H1 (cell line): ENCODE measurements around the gene SCARB1. TPM values are rescaled to one million over a fixed set of nuclear protein-coding genes. Genes with fewer than 3 reads are reported as not detected.

Experiments used
- CTCF ChIA-PET: fragments of 300-600 bp; sonication (Branson Sonifier 250); formaldehyde crosslinking; loops from one replicate; lab custom pipeline; 2021; ENCODE audit not compliant: partially characterized antibody; lab: Charles Lee
- POLR2A ChIA-PET: fragments of 300-600 bp; sonication (Branson Sonifier 250); formaldehyde crosslinking; loops from one replicate; lab custom pipeline; 2021; ENCODE audit warnings: inconsistent platforms; ENCODE audit not compliant: partially characterized antibody; lab: Charles Lee
- DNase-seq, 2 experiments: peaks; one replicate each; pipeline versions ENCODE4 v3.0.0 to v3.0.0-alpha.2; 2010 to 2022; ENCODE audit warnings: low spot score in 2 of 2, low read depth in 1 of 2, mixed read lengths in 1 of 2
- FAIRE-seq: peaks from 2 replicates; lab custom pipeline; 2011; peaks lifted over from hg19 to GRCh38; lab: Jason Lieb, UNC
- H2AFZ ChIP-seq: 2 replicates; pipeline ENCODE4 v1.8.1; 2012; ENCODE audit warnings: low read length, inconsistent platforms
- H2AK5ac ChIP-seq: 2 replicates; pipeline ENCODE4 v1.6.1; 2013; ENCODE audit warnings: low read depth, low read length
- H2BK120ac ChIP-seq: replicated peaks from 2 replicates; pipeline ENCODE3; 2013; ENCODE audit warnings: low read depth, low read length, inconsistent platforms
- H2BK12ac ChIP-seq: 2 replicates; pipeline ENCODE4 v1.6.1; 2013; ENCODE audit warnings: low read depth, low read length
- H2BK15ac ChIP-seq: 2 replicates; pipeline ENCODE4 v1.6.1; 2013; ENCODE audit warnings: low read length
- H2BK20ac ChIP-seq: 2 replicates; pipeline ENCODE4 v1.6.1; 2013; ENCODE audit warnings: low read length
- H2BK5ac ChIP-seq: 2 replicates; pipeline ENCODE4 v1.6.1; 2013; ENCODE audit warnings: low read depth, low read length
- H3K14ac ChIP-seq: 2 replicates; pipeline ENCODE4 v1.6.1; 2013; ENCODE audit warnings: inconsistent platforms; ENCODE audit not compliant: insufficient read length
- H3K18ac ChIP-seq: 2 replicates; pipeline ENCODE4 v1.6.1; 2013; ENCODE audit warnings: low read length; ENCODE audit errors: extremely low read depth
- H3K23ac ChIP-seq: 2 replicates; pipeline ENCODE4 v1.6.1; 2013; ENCODE audit warnings: inconsistent platforms; ENCODE audit not compliant: insufficient read length
- H3K23me2 ChIP-seq: 2 replicates; pipeline ENCODE4 v1.6.1; 2013; ENCODE audit warnings: low read depth, low read length
- H3K27ac ChIP-seq: 2 replicates; pipeline ENCODE4 v1.6.1; 2011; ENCODE audit warnings: low read depth, low read length, inconsistent platforms
- H3K27me3 ChIP-seq, 4 experiments: replicated peaks in 1 of 4; 1 replicate in 1 of 4; 2 replicates in 3 of 4; pipeline versions ENCODE4 v1.6.1 to v1.8.1; 2011 to 2013; ENCODE audit warnings: low read length in 3 of 4, mild to moderate bottlenecking in 3 of 4, inconsistent platforms in 2 of 4, mixed read lengths in 2 of 4, moderate library complexity in 1 of 4; ENCODE audit not compliant: control insufficient read depth in 3 of 4, insufficient read depth in 3 of 4; ENCODE audit errors: extremely low read depth in 1 of 4
- H3K36me3 ChIP-seq, 4 experiments: 2 replicates each; pipeline versions ENCODE4 v1.6.1 to v1.8.1; 2011 to 2013; ENCODE audit warnings: mild to moderate bottlenecking in 4 of 4, low read length in 3 of 4, moderate library complexity in 2 of 4, control low read depth in 1 of 4, inconsistent platforms in 1 of 4; ENCODE audit not compliant: insufficient read depth in 4 of 4, control insufficient read depth in 2 of 4
- H3K4ac ChIP-seq: replicated peaks from 2 replicates; pipeline ENCODE3; 2013; ENCODE audit warnings: low read length, low read depth, mixed read lengths, inconsistent platforms; ENCODE audit not compliant: insufficient read length
- H3K4me1 ChIP-seq, 4 experiments: replicated peaks in 1 of 4; 1 replicate in 1 of 4; 2 replicates in 3 of 4; pipeline versions ENCODE4 v1.6.1 to v1.8.1; 2011 to 2013; ENCODE audit warnings: low read length in 3 of 4, inconsistent platforms in 2 of 4, mixed read lengths in 1 of 4; ENCODE audit not compliant: insufficient read depth in 4 of 4, control insufficient read depth in 3 of 4
- H3K4me2 ChIP-seq, 2 experiments: 2 replicates each; pipeline versions ENCODE4 v1.6.1 to v1.8.1; 2011 to 2013; ENCODE audit warnings: low read depth in 2 of 2, low read length in 2 of 2, control low read depth in 1 of 2, inconsistent platforms in 1 of 2, mild to moderate bottlenecking in 1 of 2; ENCODE audit not compliant: insufficient read depth in 1 of 2
- H3K4me3 ChIP-seq, 4 experiments: fragments of 200-600, 300-600 bp in 1 of 4; sonication (generic), shearing (Covaris generic), sonication (Bioruptor Twin) in 1 of 4; 2 replicates each; pipeline versions ENCODE4 v1.5.1 to v1.8.1; 2011 to 2016; ENCODE audit warnings: low read length in 4 of 4, low read depth in 3 of 4, control low read depth in 2 of 4, inconsistent platforms in 2 of 4, mild to moderate bottlenecking in 2 of 4, mixed read lengths in 1 of 4, moderate library complexity in 1 of 4; ENCODE audit not compliant: insufficient read depth in 2 of 4; ENCODE audit errors: extremely low read depth in 1 of 4
- H3K56ac ChIP-seq: replicated peaks from 2 replicates; pipeline ENCODE3; 2013; ENCODE audit warnings: low read depth, mild to moderate bottlenecking, mixed read lengths, low read length, inconsistent platforms; ENCODE audit not compliant: insufficient read length
- H3K79me1 ChIP-seq: 2 replicates; pipeline ENCODE4 v1.6.1; 2013; ENCODE audit warnings: low read depth, low read length, control low read depth
- H3K79me2 ChIP-seq, 2 experiments: 2 replicates each; pipeline versions ENCODE4 v1.6.1 to v1.8.1; 2012 to 2013; ENCODE audit warnings: low read length in 2 of 2, mild to moderate bottlenecking in 2 of 2, inconsistent platforms in 1 of 2; ENCODE audit not compliant: insufficient read depth in 2 of 2, control insufficient read depth in 1 of 2
- H3K9ac ChIP-seq, 4 experiments: replicated peaks in 1 of 4; 1 replicate in 1 of 4; 2 replicates in 3 of 4; pipeline versions ENCODE4 v1.6.1 to v1.8.1; 2011 to 2013; ENCODE audit warnings: low read depth in 3 of 4, low read length in 3 of 4, control low read depth in 2 of 4, mild to moderate bottlenecking in 2 of 4, moderate library complexity in 2 of 4, inconsistent platforms in 1 of 4; ENCODE audit errors: extremely low read depth in 1 of 4
- H3K9me3 ChIP-seq, 2 experiments: 2 replicates each; pipeline versions ENCODE4 v1.6.1 to v1.8.1; 2012 to 2013; ENCODE audit warnings: mild to moderate bottlenecking in 2 of 2, moderate library complexity in 2 of 2, control low read depth in 1 of 2, inconsistent platforms in 1 of 2, low read depth in 1 of 2, low read length in 1 of 2, mixed read lengths in 1 of 2; ENCODE audit not compliant: insufficient read depth in 2 of 2
- H4K20me1 ChIP-seq, 2 experiments: replicated peaks in 1 of 2; 2 replicates each; pipeline versions ENCODE3 to v1.8.1; 2011 to 2013; ENCODE audit warnings: inconsistent platforms in 2 of 2, low read length in 2 of 2, mild to moderate bottlenecking in 1 of 2; ENCODE audit not compliant: insufficient read depth in 2 of 2, control insufficient read depth in 1 of 2
- H4K5ac ChIP-seq: 2 replicates; pipeline ENCODE4 v1.6.1; 2013; ENCODE audit warnings: low read length, low read depth, mixed read lengths, inconsistent platforms; ENCODE audit not compliant: insufficient read length
- H4K8ac ChIP-seq: 2 replicates; pipeline ENCODE4 v1.8.0; 2013; ENCODE audit warnings: mild to moderate bottlenecking, moderate library complexity, low read length, inconsistent platforms; ENCODE audit not compliant: insufficient read depth; ENCODE audit errors: extremely low read depth
- H4K91ac ChIP-seq: replicated peaks from 2 replicates; pipeline ENCODE3; 2013; ENCODE audit warnings: low read length, mixed read lengths, inconsistent platforms; ENCODE audit not compliant: insufficient read length
- ATF2 ChIP-seq: IDR thresholded peaks from 2 replicates; pipeline ENCODE4 v1.6.1; 2012; ENCODE audit warnings: low read length, inconsistent platforms
- CBX8 ChIP-seq: fragments of 300-800, 300-1000 bp; sonication (generic); IDR thresholded peaks from 2 replicates; pipeline ENCODE4 v1.7.1; 2016; ENCODE audit warnings: low read depth, low read length, borderline replicate concordance
- EP300 ChIP-seq, 2 experiments: IDR thresholded peaks; 1 replicate in 1 of 2; 2 replicates in 1 of 2; pipeline ENCODE4 v1.6.1; 2011 to 2012; ENCODE audit warnings: low read depth in 2 of 2, low read length in 2 of 2, mild to moderate bottlenecking in 2 of 2, borderline replicate concordance in 1 of 2, inconsistent platforms in 1 of 2, moderate library complexity in 1 of 2
- NANOG ChIP-seq: IDR thresholded peaks from 2 replicates; pipeline ENCODE4 v1.6.1; 2011; ENCODE audit warnings: low read length, low read depth, mild to moderate bottlenecking, inconsistent platforms; ENCODE audit not compliant: insufficient read depth, poor library complexity, severe bottlenecking
- WGBS, 2 experiments: shearing (Covaris generic) in 1 of 2; methylation state at CpG; one replicate each; pipeline versions ENCODE4 v1.1.6 to v1.1.7; 2013 to 2015; ENCODE audit warnings: low lambda C conversion rate in 2 of 2, mixed read lengths in 2 of 2, inconsistent platforms in 1 of 2, low coverage in 1 of 2, missing lambda C conversion rate in 1 of 2; ENCODE audit not compliant: insufficient replicate concordance in 2 of 2, insufficient coverage in 1 of 2, insufficient read length in 1 of 2; ENCODE audit errors: extremely low coverage in 1 of 2, missing lambda C conversion rate in 1 of 2; 5-methylcytosine and 5-hydroxymethylcytosine counted together
- polyA plus RNA-seq, 7 experiments: library from polyadenylated mRNA; depleted of rRNA in 3 of 7; stranded (reverse) in 5 of 7; unstranded in 2 of 7; fragments of >200 nt in 5 of 7; fragments of 200-250 nt in 2 of 7; gene quantifications; 1 replicate in 5 of 7; 2 replicates in 1 of 7; 4 replicates in 1 of 7; pipeline versions ENCODE4 v1.2.1 to v1.2.3, GENCODE V29; 2011 to 2013; ENCODE audit warnings: missing spikeins in 2 of 7, mixed read lengths in 2 of 7
- total RNA-seq: library from RNA; stranded (reverse); fragmentation: NEBNext Ultra II Directional; extraction: Animal tissue kit (Norgen Biotek cat#: 25700); gene quantifications from 2 replicates; pipeline ENCODE4 v1.2.1, GENCODE V29; 2021

SCARB1 gene
- total and polyA plus RNA-seq, 2 of the 8 experiments (the other 6 are each of a cell fraction or from before 2014, with no cell fraction given): 45.3 to 57.1 TPM

GRCh38 chr12:124848621-124849380 is 14.9 kb downstream of the SCARB1 start:
- WGBS, 2 experiments: 93% methylated on average over 17 of the region's 17 CpGs; no CpG with 5 or more reads in 1 of the 2 experiments
- DNase-seq (no peak), FAIRE-seq (no peak)
- Histone ChIP-seq H2BK120ac (no peak overlapping the region), H3K9ac (no peak overlapping the region), H3K79me2 (peaks cover 0 to 8% of the 10 kb centered on the region in 2 experiments; a peak in 2 of 4 replicates), H3K18ac (no peak overlapping the region), H2AK5ac (no peak overlapping the region), H3K27ac (no peak overlapping the region), H3K36me3 (no peaks in the 10 kb centered on the region), H3K56ac (no peak overlapping the region)
- no peak for TF ChIP-seq ATF2
- no peak for TF ChIP-seq EP300 (IDR thresholded peaks at IDR 0.05; ENCODE audit: borderline replicate concordance in 1 of 2, low read depth in 2 of 2, low read length in 2 of 2)
- no peak for TF ChIP-seq NANOG
- TF ChIP-seq CBX8: no peak
- TF ChIP-seq, all 59 proteins: peak for 0
- no peak overlapping the region for H4K5ac ChIP-seq
- H3K23me2 ChIP-seq: no peaks in the 10 kb centered on the region
- no peaks in the 10 kb centered on the region for H3K27me3 ChIP-seq
- no peak overlapping the region for H3K4ac ChIP-seq
- no peak overlapping the region for H3K4me2 ChIP-seq
- H2AFZ ChIP-seq: no peak overlapping the region
- no peak overlapping the region for H3K4me3 ChIP-seq
- H3K14ac ChIP-seq: no peak overlapping the region
- H3K9me3 ChIP-seq: no peaks in the 10 kb centered on the region
- H3K23ac ChIP-seq: no peak overlapping the region
- H3K79me1 ChIP-seq: peaks cover 10% of the 10 kb centered on the region; the same call in 1 of the 2 replicates
- H4K20me1 ChIP-seq: peaks cover 0 to 4% of the 10 kb centered on the region in 2 experiments
- no peak overlapping the region for H2BK15ac ChIP-seq
- no peak overlapping the region for H2BK12ac ChIP-seq
- no peaks in the 10 kb centered on the region; a peak in 1 of 7 replicates for H3K4me1 ChIP-seq
- H2BK5ac ChIP-seq: no peak overlapping the region
- POLR2A ChIA-PET: interaction anchor here (1.1 kb wide), 1 partner anchor 65 kb away, joined by 3 read pairs; no protein-coding TSS in a partner anchor
- no peak overlapping the region for H4K91ac ChIP-seq
- no peak overlapping the region for H4K8ac ChIP-seq
- no peak overlapping the region for H2BK20ac ChIP-seq
- CTCF ChIA-PET: interaction anchor here (2.4 kb wide), 1 partner anchor 58 kb away, joined by 5 read pairs; no protein-coding TSS in a partner anchor
